NCI-H2227 (cell line): ENCODE data around the gene MICALL2.

Source experiments
- DNase-seq: peaks from one replicate; lab custom pipeline; 2025; ENCODE audit not compliant: unreplicated experiment; lab: John Stamatoyannopoulos, UW

Gene MICALL2

GRCh38 chr7:1493571-1493970, 34.3 kb upstream of the MICALL2 start:
- no peak for DNase-seq

GRCh38 chr7:1493129-1493528, 33.9 kb upstream of the MICALL2 start:
- no peak for DNase-seq

DNA sequence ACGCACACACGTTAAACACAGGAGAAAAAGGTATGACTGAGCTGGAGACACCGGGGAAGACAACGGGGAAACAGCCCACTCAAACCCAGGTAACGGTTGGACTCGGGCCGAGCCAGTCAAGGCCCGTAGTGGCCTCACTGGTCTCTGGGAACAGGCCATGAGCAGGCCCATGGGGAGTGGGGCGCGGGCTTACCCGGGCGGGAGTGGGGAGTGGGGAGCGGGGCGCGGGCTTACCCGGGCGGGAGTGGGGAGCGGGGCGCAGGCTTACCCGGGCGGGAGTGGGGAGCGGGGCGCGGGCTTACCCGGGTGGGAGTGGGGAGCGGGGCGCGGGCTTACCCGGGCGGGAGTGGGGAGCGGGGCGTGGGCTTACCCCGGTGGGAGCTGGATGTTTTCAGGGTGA, 33.4 kb upstream of the MICALL2 start:
- no peak for DNase-seq

DNA sequence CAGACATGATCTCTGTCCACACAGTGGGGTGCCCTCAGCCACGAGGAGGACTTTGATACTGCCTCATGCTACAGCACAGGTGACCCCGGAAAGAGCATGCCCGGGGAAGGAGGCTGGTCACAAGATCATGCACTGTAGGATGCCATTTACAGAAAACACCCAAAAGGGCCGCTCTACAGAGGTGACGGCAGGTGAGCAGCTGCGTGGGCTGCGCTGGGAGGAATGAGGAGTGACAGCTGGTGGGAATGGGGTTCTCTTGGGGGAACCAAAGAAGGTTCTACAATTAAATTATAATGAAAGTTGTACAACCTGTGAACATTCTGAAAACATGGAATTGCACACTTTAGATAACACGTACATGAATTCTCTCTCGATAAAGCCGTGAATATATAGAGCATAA, 33.0 kb upstream of the MICALL2 start:
- DNase-seq, result no peak

GRCh38 chr7:1490837-1491236, 31.6 kb upstream of the MICALL2 start:
- DNase-seq, result no peak

- no peak for DNase-seq
Measured at GRCh38 chr7:1489336-1489735, 30.1 kb upstream of the MICALL2 start.

DNA sequence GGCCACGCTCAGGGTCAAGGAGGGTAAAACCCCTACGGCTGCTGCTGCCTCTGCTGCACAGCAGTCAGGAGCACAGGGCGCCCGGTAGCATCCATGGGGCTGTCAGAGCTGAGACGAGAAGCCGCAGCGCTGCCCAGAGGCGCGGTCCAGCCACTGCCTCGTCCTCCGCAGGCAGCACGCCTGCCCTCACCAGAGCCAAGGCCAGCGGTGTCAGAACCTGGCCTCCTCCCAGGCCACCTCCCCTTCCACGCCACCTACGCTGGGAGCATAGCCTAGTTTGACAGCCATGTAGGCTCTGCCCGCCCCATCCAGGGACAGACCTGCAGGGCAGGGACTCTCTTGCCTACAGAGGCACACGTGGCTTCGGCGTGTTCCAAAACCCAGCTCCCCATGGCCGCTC, 28.7 kb upstream of the MICALL2 start:
- DNase-seq, result no peak

DNA sequence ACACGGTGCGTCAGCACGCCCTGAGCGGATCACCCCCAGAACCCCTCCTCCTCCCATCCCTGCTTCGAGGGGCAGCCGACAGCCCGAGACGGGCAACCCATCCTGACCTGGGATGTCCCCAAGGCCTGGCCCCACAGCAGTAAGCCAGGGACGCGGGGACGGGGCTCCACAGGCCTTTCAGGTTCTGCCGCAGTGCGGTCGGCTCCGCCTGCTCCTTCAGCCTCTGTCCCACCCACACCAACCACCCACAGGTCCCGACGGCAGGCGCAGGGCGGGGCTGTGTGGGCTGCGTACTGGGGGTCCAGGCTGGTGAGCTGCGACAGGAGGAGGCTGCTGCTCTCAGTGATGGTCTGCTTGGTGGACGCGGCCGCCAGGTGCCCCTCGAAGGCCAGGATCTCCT, 28.2 kb upstream of the MICALL2 start:
- no peak for DNase-seq

DNA sequence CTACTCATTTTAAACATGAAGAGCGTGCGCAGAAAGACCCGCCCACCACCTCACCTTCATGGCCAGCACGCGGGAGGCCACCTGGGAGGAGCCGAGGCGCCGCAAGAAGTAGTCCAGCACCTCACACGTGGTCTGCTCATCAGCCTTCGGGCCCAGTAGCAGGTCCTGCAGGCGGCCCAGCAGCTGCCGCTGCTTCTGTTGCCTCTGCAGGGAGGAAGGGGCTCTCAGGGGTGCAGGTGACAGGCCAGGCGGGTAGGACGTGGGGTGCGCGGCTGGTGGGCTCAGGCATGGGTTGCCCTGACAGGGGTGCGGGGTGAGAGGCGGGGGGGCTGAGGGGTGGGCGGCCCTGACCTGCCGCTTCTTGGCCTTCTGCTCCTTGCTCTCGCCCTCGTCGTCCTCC, 27.3 kb upstream of the MICALL2 start:
- DNase-seq, result no peak

DNA sequence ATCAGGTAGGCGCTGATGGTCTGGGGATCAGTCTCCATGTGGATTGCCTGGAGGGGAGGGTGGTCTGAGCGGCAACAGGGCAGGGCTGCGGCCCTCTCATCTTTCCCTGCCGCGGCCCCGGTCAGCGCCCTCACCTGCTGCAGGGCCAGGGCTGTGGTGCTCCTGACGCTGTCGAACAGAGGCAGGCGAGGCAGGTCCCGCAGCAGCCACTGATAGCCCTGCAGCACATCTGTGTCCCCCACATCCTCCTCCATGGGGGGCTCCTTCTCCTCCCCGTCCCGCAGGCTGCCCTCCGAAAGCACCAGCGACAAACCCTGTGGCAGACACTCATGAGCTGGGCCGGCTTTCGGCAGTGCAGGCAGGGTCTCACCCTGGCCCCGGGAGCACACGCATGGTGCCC, 25.9 kb upstream of the MICALL2 start:
- no peak for DNase-seq

DNA sequence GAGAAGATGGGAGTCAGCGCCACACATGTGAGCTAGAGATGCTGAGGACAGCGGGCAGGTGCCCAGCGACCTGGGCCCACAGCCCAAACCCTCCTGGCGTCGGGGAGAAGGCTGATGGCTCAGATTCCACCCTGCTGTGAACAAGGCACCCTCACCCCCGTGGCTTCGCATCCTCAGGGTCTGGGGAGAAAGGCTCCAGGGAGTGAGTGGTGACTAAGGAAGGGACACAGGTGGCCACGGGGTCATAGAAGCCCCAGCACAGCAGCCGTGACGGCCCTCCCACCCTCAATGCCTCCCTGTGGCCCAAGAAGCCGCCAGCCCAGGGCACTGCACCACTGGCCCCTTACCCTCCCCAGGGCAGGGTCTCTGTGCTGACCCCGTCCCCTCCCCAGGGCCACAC, 25.3 kb upstream of the MICALL2 start:
- no peak for DNase-seq

- no peak for DNase-seq
Measured at GRCh38 chr7:1483536-1484505, 24.6 kb upstream of the MICALL2 start.

DNA sequence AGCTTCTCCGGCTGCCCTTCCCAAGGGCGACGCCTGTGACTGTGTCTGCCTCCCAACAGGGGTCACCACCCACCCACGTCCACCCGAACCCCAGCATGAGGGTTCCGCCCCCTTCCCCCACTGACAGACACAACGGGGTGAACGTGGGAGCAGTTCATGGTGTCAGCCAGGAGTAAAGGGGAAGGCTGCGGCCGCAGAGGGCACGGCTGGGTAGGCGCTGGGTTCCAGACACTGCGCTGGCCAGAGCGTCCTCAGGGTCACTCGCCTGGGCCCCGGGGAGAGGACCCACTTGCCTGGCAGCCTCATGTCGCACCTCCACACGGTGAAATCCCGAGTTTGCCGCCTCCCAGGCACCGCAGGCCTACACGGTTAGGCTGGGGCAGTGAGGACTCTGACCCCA, 23.8 kb upstream of the MICALL2 start:
- DNase-seq, result no peak

GRCh38 chr7:1481300-1481699, 22.0 kb upstream of the MICALL2 start:
- DNase-seq, result no peak

DNA sequence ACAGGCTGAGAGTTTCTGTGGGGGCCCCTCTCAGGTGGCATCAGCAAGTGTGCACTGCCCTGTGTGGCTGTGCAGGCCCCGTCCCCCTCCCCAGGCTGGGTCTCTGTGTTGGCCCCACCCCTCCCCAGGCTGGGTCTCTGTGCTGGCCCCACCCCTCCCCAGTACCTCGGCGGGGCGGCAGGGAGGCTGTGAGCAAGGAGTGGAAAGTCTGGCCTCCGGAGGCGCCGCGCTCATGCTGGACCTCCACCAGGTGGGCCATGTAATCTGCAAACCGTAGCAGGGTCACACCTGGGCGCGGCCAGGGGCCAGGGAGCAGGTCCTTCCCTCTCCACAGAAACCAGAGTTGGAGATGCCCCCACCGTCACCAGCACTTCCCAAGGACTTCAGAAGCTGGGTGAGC, 21.4 kb upstream of the MICALL2 start:
- DNase-seq, result no peak

GRCh38 chr7:1479287-1479686, 20.0 kb upstream of the MICALL2 start:
- DNase-seq, result no peak

DNA sequence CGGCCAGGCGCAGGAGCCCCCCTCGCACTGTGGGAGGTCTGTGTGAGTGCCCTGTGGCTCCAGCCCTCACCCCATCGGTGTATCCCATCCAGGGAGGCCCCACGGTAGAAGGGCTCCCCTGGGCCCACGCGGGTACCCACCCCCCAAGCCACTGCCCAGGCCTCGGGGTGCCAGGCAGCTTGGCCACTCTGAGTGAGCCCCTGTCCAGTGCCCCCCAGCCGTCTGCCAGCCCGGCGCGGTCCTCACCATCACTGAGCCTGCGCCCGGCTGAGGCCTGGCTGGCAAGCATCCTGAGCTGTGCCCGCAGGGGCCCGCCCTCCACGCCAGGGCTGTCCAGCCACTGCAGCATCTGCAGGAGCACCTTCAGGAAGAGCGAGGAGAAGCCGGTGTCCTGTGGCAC, 19.2 kb upstream of the MICALL2 start:
- no peak for DNase-seq

- no peak for DNase-seq
Measured at GRCh38 chr7:1476859-1477258, 17.6 kb upstream of the MICALL2 start.

DNA sequence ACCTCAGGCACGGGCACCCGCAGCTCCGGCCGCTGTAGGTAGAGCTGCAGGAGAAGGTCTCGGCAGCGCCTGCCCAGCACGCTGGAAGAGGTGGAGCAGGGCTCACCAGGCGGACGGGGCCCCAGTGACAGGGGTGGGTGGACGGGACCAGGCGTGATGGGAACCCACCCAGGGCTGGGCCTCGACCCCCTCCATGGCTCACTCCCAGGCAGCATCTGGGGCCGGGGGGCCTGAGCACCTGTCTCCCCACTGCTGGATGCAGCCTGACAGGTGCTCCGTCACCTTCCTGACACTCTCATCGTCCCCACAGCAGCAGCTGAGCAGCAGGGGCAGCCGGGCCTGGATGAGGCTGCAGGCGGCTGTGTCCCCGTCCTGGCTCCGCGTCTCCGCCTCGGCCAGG, 16.7 kb upstream of the MICALL2 start:
- DNase-seq, result no peak

DNA sequence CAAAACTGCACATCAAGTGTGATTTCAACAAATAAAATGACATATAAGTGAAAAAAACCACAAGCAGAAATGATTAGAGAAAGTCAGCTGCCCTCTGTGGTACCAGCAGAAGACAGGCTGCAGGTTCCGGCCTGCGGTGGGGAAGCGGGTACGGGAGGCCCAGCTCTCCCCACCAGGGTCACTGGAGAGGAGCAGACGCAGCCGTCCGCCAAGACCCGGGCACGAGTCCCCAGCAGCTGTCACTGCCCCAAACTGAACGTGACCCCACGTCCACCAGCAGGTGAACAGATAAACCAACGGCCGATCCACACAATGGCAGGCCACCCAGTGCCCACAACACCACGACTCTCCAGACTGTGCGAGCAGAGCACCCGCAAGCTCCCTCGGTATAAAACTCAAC, 16.1 kb upstream of the MICALL2 start:
- DNase-seq, result no peak

DNA sequence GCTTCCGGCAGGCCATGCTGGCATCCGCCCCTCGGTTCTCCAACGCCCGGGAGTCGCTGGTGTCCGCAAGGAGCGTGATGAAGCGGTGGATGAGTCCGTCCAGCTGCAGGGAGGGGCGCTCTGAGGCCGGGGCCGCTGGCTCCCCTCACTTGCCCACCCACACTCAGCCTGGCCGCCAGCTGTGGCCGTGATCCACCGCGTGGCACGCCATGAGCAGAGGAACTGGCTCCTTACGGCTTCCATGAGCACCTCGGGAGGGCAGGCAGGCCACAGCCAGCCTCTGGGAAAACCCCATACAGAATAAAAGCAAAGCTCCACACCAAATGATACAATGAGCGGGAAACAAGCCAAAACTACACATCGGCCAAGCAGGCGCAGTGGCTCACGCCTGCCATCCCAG, 15.5 kb upstream of the MICALL2 start:
- no peak for DNase-seq

- DNase-seq, result peak; percentile 80
Measured at GRCh38 chr7:1473864-1474512, 14.7 kb upstream of the MICALL2 start.

GRCh38 chr7:1470901-1471300, 11.6 kb upstream of the MICALL2 start:
- no peak for DNase-seq
